IMR-90 (cell line): ENCODE measurements around the gene CPXM1. TPM values are rescaled to one million over a fixed set of nuclear protein-coding genes. Genes with fewer than 3 reads are reported as not detected.

Experiments
- ATAC-seq: fragments of 200-7000 bp; cut with Tn5 transposase; 2 replicates; pipeline ENCODE4 v1.9.1; 2020; ENCODE audit warnings: low read depth, mild to moderate bottlenecking, moderate library complexity
- BruUV-seq: library from RNA; stranded (reverse); fragments of 400-500 nt; replicated peaks from 2 replicates; lab custom pipeline; 2021; lab: Mats Ljungman, UMichigan
- CTCF ChIA-PET: fragments of 300-600 bp; formaldehyde crosslinking; extraction: SDS; loops from one replicate; lab custom pipeline; 2021; ENCODE audit warnings: antibody characterized with exemption; lab: Yijun Ruan, JAX
- POLR2A ChIA-PET: fragments of 300-600 bp; sonication (Branson Sonifier 250); formaldehyde crosslinking; loops from one replicate; lab custom pipeline; 2022; ENCODE audit warnings: antibody characterized with exemption; ENCODE audit not compliant: unreplicated experiment; lab: Charles Lee
- DNase-seq: peaks from one replicate; pipeline ENCODE4 v3.0.0; 2013
- H2AFZ ChIP-seq: replicated peaks from 2 replicates; pipeline ENCODE3; 2013; ENCODE audit warnings: low read length, mild to moderate bottlenecking; ENCODE audit not compliant: poor library complexity
- H2AK5ac ChIP-seq: 2 replicates; pipeline ENCODE4 v1.6.1; 2013; ENCODE audit warnings: low read depth, low read length, inconsistent platforms
- H2AK9ac ChIP-seq: replicated peaks from 2 replicates; pipeline ENCODE3; 2013; ENCODE audit warnings: mild to moderate bottlenecking, low read depth, low read length, moderate library complexity; ENCODE audit not compliant: poor library complexity
- H2BK120ac ChIP-seq: 2 replicates; pipeline ENCODE4 v1.6.1; 2013; ENCODE audit warnings: low read depth, low read length, inconsistent platforms
- H2BK15ac ChIP-seq: 3 replicates; pipeline ENCODE4 v1.6.1; 2013; ENCODE audit warnings: low read depth, low read length, inconsistent platforms
- H2BK20ac ChIP-seq: 2 replicates; pipeline ENCODE4 v1.6.1; 2013; ENCODE audit warnings: low read depth, mild to moderate bottlenecking, inconsistent platforms, low read length, moderate library complexity
- H2BK5ac ChIP-seq: 2 replicates; pipeline ENCODE4 v1.6.1; 2013; ENCODE audit warnings: mild to moderate bottlenecking, low read depth, low read length, inconsistent platforms; ENCODE audit not compliant: poor library complexity, severe bottlenecking
- H3K14ac ChIP-seq: replicated peaks from 2 replicates; pipeline ENCODE4 v1.6.1; 2013; ENCODE audit warnings: low read depth, low read length, inconsistent platforms
- H3K18ac ChIP-seq: 2 replicates; pipeline ENCODE4 v1.6.1; 2013; ENCODE audit warnings: low read depth, low read length, control low read depth
- H3K23ac ChIP-seq: 2 replicates; pipeline ENCODE4 v1.6.1; 2013; ENCODE audit warnings: low read depth, low read length, inconsistent platforms
- H3K27ac ChIP-seq: 2 replicates; pipeline ENCODE4 v1.5.1; 2013; ENCODE audit warnings: mild to moderate bottlenecking, control low read depth, low read length; ENCODE audit not compliant: insufficient read depth
- H3K27me3 ChIP-seq: 2 replicates; pipeline ENCODE4 v1.6.1; 2013; ENCODE audit warnings: low read length; ENCODE audit not compliant: control insufficient read depth, insufficient read depth
- H3K36me3 ChIP-seq: 2 replicates; pipeline ENCODE4 v1.6.1; 2013; ENCODE audit warnings: low read length, mixed read lengths; ENCODE audit not compliant: control insufficient read depth, insufficient read depth
- H3K4ac ChIP-seq: 2 replicates; pipeline ENCODE4 v1.6.1; 2013; ENCODE audit warnings: low read depth, low read length, inconsistent platforms
- H3K4me1 ChIP-seq: 2 replicates; pipeline ENCODE4 v1.6.1; 2013; ENCODE audit warnings: low read length, mixed read lengths; ENCODE audit not compliant: control insufficient read depth, insufficient read depth
- H3K4me2 ChIP-seq: 2 replicates; pipeline ENCODE4 v1.6.1; 2013; ENCODE audit warnings: low read depth, mild to moderate bottlenecking, control low read depth, low read length, moderate library complexity
- H3K4me3 ChIP-seq: 2 replicates; pipeline ENCODE4 v1.5.1; 2013; ENCODE audit warnings: low read depth, mild to moderate bottlenecking, control low read depth, low read length, moderate library complexity; ENCODE audit not compliant: insufficient read depth
- H3K56ac ChIP-seq: 2 replicates; pipeline ENCODE4 v1.6.1; 2013; ENCODE audit warnings: low read length, inconsistent platforms; ENCODE audit not compliant: insufficient read depth; ENCODE audit errors: extremely low read depth
- H3K79me1 ChIP-seq, 2 experiments: 2 replicates each; pipeline ENCODE4 v1.6.1; 2013; ENCODE audit warnings: low read length in 2 of 2, inconsistent platforms in 1 of 2, low read depth in 1 of 2
- H3K9ac ChIP-seq: 2 replicates; pipeline ENCODE4 v1.6.1; 2013; ENCODE audit warnings: low read depth, low read length, control low read depth
- H3K9me1 ChIP-seq: 2 replicates; pipeline ENCODE4 v1.6.1; 2013; ENCODE audit warnings: low read length, inconsistent platforms; ENCODE audit not compliant: insufficient read depth
- H3K9me3 ChIP-seq: 2 replicates; pipeline ENCODE4 v1.6.1; 2013; ENCODE audit warnings: low read length; ENCODE audit not compliant: control insufficient read depth, insufficient read depth
- H4K20me1 ChIP-seq: 2 replicates; pipeline ENCODE4 v1.6.1; 2013; ENCODE audit warnings: low read length, inconsistent platforms; ENCODE audit not compliant: insufficient read depth
- H4K5ac ChIP-seq: 2 replicates; pipeline ENCODE4 v1.6.1; 2013; ENCODE audit warnings: mild to moderate bottlenecking, low read depth, low read length, control low read depth
- H4K8ac ChIP-seq, 2 experiments: 2 replicates each; pipeline ENCODE4 v1.6.1; 2013; ENCODE audit warnings: low read depth in 2 of 2, low read length in 2 of 2, control low read depth in 1 of 2, inconsistent platforms in 1 of 2
- H4K91ac ChIP-seq: 2 replicates; pipeline ENCODE4 v1.6.1; 2013; ENCODE audit warnings: low read depth, low read length, inconsistent platforms; ENCODE audit not compliant: insufficient read depth
- BHLHE40 ChIP-seq: fragments of 150-350 bp; IDR thresholded peaks from 2 replicates; pipeline ENCODE4 v1.6.1; 2016; ENCODE audit warnings: mild to moderate bottlenecking, low read depth, low read length
- MAFK ChIP-seq: IDR thresholded peaks from 2 replicates; pipeline ENCODE4 v1.6.1; 2012; ENCODE audit warnings: low read depth, low read length, improper control_type of control experiment
- NFE2L2 ChIP-seq: fragments of 150-350 bp; IDR thresholded peaks from 2 replicates; pipeline ENCODE4 v1.6.1; 2016; ENCODE audit warnings: low read depth, mild to moderate bottlenecking, low read length
- RFX5 ChIP-seq: IDR thresholded peaks from 2 replicates; pipeline ENCODE4 v1.8.0; 2012; ENCODE audit warnings: low read depth, mild to moderate bottlenecking, low read length, moderate library complexity
- SMC3 ChIP-seq: fragments of 150-350 bp; IDR thresholded peaks from 2 replicates; pipeline ENCODE4 v1.6.1; 2016; ENCODE audit warnings: low read depth, mild to moderate bottlenecking, antibody characterized with exemption, low read length, moderate library complexity
- WGBS, 2 experiments: methylation state at CpG; one replicate each; pipeline versions ENCODE4 v1.1.5 to v1.1.7; 2013; ENCODE audit warnings: missing lambda C conversion rate in 2 of 2; ENCODE audit not compliant: insufficient read length in 1 of 2; ENCODE audit errors: extremely low coverage in 2 of 2; 5-methylcytosine and 5-hydroxymethylcytosine counted together
- dilution Hi-C: fragments of 300-500 bp; cut with HindIII; formaldehyde crosslinking; loops from one replicate; pipeline ENCODE4 v1.14.3; 2018; ENCODE audit warnings: low sequenced_read_pairs; ENCODE audit not compliant: unreplicated experiment
- in situ Hi-C: fragments of 300-500 bp; cut with MboI; formaldehyde crosslinking; loops from 3 replicates; pipeline ENCODE4 v1.14.3; 2019; ENCODE audit warnings: low sequenced_read_pairs, inconsistent platforms, mixed read lengths
- intact Hi-C: fragments of 100-400 bp; cut with micrococcal nuclease; formaldehyde crosslinking; loops from 2 replicates; pipeline ENCODE4 v1.10.0; 2022
- polyA plus RNA-seq, 3 experiments: library from polyadenylated mRNA; depleted of rRNA; stranded (reverse); fragments of >200 nt; gene quantifications; 2 replicates each; pipeline ENCODE4 v1.2.3, GENCODE V29; 2012; ENCODE audit warnings: low replicate concordance in 1 of 3
- total RNA-seq: library from RNA; depleted of rRNA; stranded (reverse); fragments of >200 nt; gene quantifications from 2 replicates; pipeline ENCODE4 v1.2.3, GENCODE V29; 2012
- TF ChIP-seq, protein P1 (sequence below): conservative IDR thresholded peaks from 2 replicates; pipeline ENCODE4 v1.5.1; 2012; ENCODE audit warnings: mild to moderate bottlenecking, low read depth, low read length, improper control_type of control experiment

The CPXM1 gene
- total and polyA plus RNA-seq, 2 of the 4 experiments (the other 2 are of a cell fraction), result 1.1 to 4.6 TPM

DNA sequence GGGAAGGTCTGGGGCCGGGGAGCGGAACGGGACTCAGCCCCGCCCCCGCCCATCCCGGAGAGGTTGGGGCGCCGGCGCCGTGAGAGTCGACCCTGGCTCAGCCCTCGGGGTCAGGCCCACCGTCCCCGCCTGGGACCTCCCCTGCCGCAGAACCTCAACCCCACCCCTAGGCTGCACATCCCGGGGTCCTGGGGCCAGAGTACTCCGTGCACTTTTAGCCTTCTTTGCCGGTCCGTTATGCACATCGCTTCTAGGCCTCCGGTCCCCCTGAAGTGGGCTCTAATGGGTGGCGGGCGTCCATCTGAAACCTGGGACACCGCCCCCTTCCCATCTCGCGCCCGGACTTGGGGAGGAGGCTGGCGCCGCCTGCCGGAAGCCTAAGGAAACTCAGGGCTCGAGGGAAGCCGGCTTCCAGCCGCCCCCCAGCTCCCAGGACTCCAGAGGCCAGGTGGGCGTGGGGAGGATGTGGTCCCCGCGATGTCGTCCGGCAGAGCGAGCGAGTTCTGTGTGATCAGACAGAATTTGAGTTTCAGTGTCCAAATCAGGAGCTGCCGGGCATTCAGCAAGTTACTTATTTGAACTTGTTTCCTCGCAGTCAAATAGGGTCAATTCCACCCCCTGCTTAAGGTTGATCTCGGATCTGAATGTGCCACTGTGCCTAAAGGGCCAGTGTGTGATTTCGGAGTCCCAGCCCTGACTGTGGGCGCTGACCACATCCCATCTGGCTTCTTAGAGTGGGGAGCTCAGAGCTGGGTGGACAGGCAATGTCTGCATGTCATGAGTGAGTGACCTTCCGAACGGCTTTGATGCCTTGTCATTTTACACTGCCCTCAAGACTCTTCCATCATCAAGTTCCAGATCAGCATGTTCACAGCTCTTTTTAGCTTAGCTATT, 47.6 kb downstream of the CPXM1 start (continued):
- peak; percentile 42 for TF ChIP-seq SMC3
- TF ChIP-seq NFE2L2, result no peak

DNA sequence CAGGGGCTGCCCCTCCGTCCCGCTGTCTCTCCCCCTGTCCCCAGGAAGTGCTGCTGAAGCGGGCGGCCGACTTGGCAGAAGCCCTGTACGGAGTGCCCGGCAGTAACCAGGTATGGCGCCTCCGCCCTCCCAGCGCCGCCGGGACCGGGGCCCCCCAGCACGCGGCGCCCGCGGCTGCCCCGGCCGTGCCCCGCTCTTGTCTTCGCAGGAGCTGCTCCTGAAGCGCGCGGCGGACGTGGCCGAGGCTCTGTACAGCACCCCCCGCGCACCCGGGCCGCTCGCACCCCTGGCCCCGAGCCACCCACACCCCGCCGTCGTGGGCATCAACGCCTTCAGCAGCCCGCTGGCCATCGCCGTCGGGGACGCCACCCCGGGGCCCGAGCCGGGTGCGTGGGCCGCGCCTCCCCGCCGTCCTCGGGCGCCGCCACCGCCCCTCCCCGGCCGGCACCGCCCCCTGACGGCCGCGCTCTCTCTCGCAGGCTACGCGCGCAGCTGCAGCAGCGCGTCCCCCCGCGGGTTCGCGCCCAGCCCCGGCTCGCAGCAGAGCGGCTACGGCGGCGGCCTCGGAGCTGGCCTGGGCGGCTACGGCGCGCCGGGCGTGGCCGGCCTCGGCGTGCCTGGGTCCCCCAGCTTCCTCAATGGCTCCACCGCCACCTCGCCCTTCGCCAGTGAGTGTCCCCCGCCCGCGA, 48.4 kb downstream of the CPXM1 start:
- peaks cover 8% of the 10 kb centered on the region; the same call in 1 of the 2 replicates for H3K4me1 ChIP-seq
- H3K27me3 ChIP-seq, result peaks cover 60% of the 10 kb centered on the region
- no peak overlapping the region for H2BK120ac ChIP-seq
- dilution Hi-C loops (no loop called here), in situ Hi-C loops (loop anchor here (5.0 to 10.0 kb wide), 2 partner anchors 100 to 243 kb away; no protein-coding TSS in a partner anchor), intact Hi-C loops (no loop called here)
- H3K9me3 ChIP-seq, result no peaks in the 10 kb centered on the region
- no peak overlapping the region for H4K91ac ChIP-seq
- TF ChIP-seq MAFK (no peak), RFX5 (no peak), BHLHE40 (no peak)
- TF ChIP-seq, protein P1, sequence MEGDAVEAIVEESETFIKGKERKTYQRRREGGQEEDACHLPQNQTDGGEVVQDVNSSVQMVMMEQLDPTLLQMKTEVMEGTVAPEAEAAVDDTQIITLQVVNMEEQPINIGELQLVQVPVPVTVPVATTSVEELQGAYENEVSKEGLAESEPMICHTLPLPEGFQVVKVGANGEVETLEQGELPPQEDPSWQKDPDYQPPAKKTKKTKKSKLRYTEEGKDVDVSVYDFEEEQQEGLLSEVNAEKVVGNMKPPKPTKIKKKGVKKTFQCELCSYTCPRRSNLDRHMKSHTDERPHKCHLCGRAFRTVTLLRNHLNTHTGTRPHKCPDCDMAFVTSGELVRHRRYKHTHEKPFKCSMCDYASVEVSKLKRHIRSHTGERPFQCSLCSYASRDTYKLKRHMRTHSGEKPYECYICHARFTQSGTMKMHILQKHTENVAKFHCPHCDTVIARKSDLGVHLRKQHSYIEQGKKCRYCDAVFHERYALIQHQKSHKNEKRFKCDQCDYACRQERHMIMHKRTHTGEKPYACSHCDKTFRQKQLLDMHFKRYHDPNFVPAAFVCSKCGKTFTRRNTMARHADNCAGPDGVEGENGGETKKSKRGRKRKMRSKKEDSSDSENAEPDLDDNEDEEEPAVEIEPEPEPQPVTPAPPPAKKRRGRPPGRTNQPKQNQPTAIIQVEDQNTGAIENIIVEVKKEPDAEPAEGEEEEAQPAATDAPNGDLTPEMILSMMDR, result peak; percentile 23; the same call in 1 of the 2 replicates
- DNase-seq, result no peak
- H2AK5ac ChIP-seq, result no peak overlapping the region
- ChIA-PET POLR2A (no interaction called here), CTCF (interaction anchor here (1.1 kb wide), 1 partner anchor 97 kb away, joined by 4 read pairs; no protein-coding TSS in a partner anchor)
- no peak overlapping the region for H4K5ac ChIP-seq
- H3K79me1 ChIP-seq, result no peaks in the 10 kb centered on the region
- H3K36me3 ChIP-seq, result no peaks in the 10 kb centered on the region
- H3K9ac ChIP-seq, result no peak overlapping the region
- no peak overlapping the region for H3K23ac ChIP-seq
- H3K18ac ChIP-seq, result no peak overlapping the region
- no peak overlapping the region for H3K27ac ChIP-seq
- no peak overlapping the region for H3K14ac ChIP-seq
- no peak overlapping the region for H4K8ac ChIP-seq
- H2BK20ac ChIP-seq, result no peak overlapping the region
- peak overlapping the region; percentile 30 for H3K4me3 ChIP-seq
- peak overlapping the region; percentile 87 for H2AFZ ChIP-seq
- no peak overlapping the region for H2BK5ac ChIP-seq
- no peak overlapping the region for H3K56ac ChIP-seq
- no TSS peak for BruUV-seq
- H3K9me1 ChIP-seq, result no peaks in the 10 kb centered on the region
- H3K4me2 ChIP-seq, result peak overlapping the region; percentile 67
- no peak overlapping the region for H2BK15ac ChIP-seq
- no peak overlapping the region for H3K4ac ChIP-seq
- ATAC-seq, result peak; percentile 55
- 1% methylated on average over 25 of the region's 93 CpGs; no CpG with 5 or more reads in 1 of the 2 experiments for WGBS, 2 experiments
- no peaks in the 10 kb centered on the region for H4K20me1 ChIP-seq
- H2AK9ac ChIP-seq, result peak overlapping the region; percentile 11
